Measurements from ENCODE around the gene NIPBL.
"Not testable (repeated sequence)": the region's sequence is repeated elsewhere in the genome, so short reads cannot be mapped to it uniquely, and the experiment has no call there.

Gene NIPBL

DNA sequence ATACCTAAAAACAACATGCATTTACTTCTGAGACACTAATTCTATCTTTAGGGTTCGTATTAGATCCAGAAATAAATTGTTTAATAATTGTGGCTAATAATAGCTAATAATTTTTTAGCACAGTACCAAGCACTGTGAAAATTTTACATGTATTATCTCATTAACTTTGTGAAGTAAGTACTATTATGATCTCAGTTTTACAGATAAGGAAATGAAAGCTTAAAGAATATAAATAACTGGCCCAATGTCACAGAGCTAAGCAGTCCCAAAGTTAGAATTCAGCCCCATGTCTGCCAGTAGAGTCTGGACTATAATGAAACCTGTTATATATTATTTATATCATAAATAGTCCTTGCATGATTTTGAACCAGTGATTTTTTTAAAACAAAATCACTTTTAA is 163.3 kb downstream of the NIPBL start:
- DNase-seq = no peak

DNA sequence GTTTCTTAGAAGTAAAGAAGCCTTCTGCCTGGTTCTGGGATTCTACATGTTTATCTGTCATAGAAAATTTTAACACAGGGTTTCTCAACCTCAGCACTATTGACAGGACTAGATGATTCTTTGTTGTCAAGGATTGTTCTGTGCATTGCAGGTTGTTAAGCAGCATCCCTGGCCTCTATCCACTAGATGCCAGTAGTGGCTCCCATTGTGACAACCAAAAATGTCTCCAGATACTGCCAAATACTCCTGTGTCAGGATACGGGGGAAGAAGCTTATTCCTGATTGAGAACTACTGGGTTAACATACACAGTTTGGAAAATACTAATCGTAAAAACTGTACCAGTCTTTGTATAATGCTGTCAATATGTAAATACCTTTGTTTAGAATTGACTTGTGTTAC is 167.1 kb downstream of the NIPBL start:
- DNase-seq = no peak

DNA sequence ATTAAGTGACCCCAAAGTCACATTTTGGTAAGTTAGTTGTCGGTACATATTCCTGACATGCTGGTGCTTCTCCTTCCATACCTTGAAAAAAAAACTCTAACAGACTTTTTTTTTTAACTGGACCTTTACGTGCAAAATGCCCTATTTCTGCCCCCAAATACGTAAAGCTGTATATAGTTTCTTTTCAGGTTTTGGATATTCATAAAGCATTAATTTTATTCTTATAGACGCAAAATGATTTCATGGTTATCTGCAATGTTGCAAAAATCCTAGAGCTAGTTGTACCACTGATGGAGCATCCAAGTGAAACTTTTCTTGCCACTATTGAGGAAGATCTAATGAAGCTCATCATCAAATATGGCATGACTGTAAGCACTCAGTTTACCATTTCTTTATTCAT is 167.6 kb downstream of the NIPBL start:
- no peak for DNase-seq

DNA sequence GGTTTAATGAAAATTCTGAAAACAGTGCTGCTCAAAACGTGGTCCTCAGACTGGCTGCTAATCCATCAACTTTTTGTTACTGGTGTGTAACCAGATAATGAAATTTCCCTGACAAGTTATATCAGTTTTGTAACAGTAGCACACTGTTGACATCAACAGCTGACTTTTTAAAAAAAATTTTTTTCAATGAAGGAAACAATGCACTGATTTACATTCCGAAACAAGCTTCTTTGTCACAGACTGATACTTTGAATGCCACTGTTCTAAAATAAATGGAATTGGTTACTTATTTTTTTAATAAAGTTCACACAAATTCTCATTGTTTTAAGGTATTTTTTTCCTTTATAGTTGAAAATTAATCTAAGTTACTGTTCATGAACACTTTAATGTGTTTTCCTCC is 169.1 kb downstream of the NIPBL start:
- no peak for DNase-seq

DNA sequence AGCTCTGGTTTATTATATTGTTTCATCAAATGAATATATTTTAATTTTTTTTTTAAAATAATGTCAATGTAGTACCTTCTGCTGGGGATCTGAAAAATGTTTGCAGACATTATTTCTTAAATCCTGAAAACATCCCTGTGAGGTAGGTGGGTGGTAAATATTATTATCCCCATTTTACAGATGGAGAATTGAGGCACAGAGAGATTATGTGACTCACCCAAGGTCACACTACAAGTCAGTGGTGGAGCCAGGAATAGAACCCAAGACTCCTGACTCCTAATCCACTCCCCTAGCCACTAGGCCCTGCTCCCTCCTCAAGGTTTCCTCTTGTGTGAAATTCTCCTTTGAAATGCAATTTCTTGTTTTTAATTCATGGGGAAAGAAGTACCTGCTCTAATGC is 171.4 kb downstream of the NIPBL start:
- DNase-seq = no peak

DNA sequence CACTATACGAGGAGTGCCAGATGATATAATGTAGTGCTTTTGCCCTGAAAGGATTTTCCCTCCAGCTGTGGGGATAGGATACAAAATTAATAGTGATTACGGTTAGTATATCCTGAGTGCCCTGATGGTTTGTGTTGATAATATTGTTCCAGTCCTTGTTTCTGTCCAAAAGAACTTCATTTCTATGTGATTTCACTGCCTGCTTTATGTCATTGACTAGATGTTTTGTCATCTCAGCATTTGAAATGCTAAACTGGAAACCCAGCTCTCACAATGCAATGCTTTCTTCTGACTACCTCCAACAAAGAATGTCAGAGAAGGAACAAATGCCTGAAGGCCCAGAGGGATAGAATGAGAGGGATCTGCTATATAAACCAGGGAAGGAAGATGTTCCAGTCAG is 177.8 kb downstream of the NIPBL start:
- no peak for DNase-seq

DNA sequence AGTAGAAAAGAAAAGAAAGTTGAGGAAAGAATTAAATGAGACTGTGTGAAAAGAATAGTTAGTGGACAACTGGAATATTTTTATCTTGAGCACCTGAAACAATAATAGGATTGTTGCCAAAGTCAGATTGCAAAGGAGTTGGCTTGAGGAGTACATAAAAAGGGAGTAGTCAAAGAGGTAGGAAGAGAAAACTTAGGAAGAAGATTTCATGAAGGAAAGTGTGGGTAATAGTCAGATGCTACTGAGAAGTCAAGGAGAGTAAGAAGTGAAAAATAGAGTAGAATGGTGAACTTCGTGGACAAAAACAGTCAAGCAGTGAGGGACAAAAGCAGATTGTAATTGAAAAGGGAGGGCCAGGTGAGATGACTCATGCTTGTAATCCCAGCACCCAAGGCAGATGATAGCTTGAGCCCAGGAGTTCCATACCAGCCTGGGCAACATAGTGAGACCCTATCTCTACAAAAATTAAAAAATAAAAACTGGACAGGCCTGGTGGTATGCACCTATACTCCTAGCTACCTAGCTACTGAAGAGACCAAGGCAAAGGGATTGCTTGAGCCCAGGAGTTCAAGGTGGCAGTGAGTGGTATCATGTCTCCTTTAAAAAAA is 178.9 kb downstream of the NIPBL start:
- no peak for DNase-seq

DNA sequence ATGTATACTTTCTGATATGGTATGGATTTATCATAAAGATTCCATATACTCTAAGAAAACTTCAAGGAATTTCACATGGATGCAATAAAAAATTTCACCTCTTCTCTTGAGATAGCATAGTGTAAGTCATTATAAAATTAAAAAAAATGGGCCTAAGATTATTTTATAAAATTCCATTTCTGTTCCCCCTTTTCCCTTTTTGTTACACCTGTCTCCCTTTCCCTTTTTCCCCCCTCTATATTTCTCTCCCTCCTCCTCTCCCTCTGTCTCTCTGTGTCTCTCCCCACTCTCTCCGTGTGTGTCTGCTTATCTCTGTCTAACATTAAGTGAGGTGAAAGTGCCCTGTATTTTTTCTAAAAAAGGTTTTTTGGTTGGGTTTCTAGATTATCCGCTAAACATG is 180.2 kb downstream of the NIPBL start:
- DNase-seq = no peak

DNA sequence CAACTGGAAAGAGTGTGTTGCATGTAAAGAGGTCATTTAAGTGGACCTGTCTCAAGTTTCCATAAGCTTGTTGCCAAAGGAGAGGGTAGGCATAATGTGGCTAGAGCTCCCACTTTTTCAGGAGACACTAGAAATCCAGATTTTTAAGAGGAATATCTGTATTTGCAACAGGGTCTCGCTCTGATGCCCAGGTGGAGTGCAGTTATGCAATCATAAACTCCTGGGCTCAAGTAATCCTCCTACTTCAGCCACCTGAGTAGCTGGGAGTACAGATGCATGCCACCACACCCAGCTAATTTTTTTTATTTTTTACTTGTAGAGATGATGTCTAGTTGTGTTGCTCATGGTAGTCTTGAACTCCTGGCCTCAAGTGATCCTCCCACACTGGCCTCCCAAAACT is 183.5 kb downstream of the NIPBL start:
- DNase-seq = no peak

DNA sequence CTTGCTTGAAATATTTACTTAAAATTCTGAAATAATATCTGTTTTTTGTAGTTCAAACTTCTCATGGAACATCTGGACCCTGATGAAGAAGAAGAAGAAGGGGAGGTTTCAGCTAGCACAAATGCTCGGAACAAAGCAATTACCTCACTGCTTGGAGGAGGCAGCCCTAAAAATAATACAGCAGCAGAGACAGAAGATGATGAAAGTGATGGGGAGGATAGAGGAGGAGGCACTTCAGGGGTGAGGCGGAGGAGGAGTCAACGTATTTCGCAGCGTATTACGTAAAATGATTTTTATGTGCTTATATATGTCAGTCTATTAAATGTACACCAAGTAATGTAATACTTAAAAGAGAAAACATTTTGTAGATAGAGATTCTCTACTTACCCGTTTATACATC is 187.2 kb downstream of the NIPBL start:
- no peak for DNase-seq

DNA sequence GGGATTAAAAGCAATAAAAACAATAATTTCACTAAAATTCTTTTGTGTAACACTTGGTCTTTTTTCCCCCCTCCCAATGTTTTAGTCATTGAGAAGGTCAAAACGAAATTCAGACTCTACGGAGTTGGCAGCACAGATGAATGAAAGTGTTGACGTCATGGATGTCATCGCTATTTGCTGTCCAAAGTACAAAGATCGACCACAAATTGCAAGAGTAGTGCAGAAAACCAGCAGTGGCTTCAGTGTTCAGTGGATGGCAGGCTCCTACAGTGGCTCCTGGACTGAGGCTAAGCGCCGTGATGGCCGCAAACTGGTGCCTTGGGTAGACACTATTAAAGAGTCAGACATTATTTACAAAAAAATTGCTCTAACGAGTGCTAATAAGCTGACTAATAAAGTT is 187.9 kb downstream of the NIPBL start:
- no peak for DNase-seq

DNA sequence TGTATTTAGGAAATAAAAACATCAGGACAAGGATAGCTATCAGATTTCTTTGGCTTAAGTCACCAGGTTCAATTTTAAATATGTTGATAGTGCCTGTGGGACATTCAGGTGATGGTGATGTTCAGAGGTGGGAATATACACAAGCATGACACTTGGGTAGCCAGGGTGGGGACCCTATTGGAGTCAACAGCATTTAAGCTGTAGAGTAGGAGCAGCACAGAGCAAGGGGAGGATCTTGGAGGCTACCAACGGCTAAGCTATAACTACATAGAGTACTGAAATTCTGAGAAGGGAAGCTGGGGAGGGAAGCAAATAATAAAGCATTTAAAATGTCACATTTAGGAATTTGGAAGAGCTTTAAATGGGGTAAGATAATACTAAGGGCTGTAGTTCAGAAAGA is 194.9 kb downstream of the NIPBL start:
- DNase-seq = no peak

DNA sequence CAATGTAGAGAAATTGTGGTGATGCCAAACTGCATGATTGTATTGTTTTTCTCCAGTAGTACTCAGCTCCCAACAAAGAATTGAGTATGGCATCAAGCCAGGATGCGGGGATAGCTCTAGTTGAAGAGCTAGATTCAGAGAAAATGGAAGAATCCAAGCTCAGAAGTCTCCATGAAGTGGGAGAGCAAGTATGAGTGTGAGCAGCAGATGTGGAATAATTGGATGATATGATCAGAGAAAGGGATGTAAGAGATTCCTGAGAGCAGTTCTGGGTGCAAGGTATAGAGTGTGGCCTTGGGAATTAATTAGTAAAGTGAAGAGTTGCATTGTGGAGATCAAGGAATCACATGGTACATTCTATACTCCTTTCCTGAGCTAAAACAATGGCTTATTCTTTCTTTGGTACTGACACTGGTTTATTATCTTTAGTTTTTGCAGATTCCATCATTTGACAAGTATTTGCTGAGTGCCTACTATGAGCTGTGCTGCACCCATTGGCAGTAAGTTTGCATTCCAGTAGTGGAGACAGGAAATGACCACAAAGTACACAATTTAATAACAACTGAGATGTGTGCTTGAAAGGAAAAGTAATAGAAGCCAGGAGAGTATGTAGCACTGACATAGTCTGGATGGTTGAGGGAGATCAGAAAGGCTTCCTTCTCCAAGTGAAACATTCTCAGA is 195.5 kb downstream of the NIPBL start:
- DNase-seq = peak; percentile 78

DNA sequence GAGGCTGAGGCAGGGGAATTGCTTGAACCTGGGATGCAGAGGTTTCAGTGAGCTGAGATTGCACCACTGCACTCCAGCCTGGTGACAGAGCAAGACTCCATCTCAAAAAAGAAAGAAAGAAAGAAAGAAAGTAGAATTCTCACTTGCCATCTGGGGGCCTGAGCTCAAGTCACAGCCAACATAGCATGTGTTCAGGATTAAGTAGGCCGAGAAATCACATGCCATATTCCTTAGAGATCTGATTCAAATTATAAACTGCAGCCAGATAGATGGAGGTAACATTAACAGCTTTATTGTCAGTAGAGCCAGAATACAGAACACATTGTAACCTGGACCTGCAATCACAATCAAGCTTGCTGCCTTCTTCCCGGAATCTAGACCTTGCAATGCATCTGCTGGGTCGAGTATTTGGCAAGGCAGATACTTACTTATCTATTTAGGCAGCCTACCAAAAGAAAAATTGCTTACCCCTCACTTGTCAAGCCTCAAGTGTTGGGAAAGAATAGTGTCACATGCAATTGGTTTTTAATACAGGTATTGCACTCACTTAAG is 198.9 kb downstream of the NIPBL start:
- DNase-seq = no peak

DNA sequence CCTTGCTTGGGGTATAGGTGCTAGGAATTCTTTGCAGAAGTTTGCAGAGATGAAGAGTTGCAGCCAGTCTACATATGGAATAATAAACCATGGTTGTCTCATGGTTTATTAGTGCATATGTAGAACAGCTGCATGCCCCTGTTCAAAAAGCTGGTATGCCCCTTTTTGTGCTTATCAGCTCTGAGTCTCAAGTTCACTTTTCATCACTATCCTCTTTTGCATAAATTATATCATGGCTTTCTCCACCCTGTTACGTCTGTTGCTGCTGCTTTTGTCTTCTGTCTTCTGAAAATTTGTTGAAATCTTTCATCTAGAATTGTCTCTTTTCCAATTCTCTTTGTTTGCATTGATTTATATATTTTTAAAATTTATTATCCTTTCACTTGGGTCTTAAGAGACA is 200.6 kb downstream of the NIPBL start:
- no peak for DNase-seq

DNA sequence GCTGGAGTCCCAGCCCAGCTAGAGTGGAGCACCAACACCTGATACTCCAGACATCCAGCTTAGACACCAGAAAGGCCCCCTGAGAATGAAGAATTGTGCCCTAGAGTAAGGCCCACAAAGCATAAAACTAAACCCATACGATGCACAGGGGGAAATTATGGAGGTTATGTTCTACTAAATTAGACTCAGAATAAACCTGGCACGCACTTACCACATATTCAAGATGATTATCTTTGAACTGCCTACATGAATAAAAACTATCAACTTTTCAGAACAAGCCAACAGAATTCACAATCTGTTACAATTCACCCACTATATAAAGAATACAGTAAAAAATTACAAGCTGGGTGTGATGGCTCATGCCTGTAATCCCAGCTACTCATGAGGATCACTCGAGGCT is 204.1 kb downstream of the NIPBL start:
- no peak for DNase-seq

DNA sequence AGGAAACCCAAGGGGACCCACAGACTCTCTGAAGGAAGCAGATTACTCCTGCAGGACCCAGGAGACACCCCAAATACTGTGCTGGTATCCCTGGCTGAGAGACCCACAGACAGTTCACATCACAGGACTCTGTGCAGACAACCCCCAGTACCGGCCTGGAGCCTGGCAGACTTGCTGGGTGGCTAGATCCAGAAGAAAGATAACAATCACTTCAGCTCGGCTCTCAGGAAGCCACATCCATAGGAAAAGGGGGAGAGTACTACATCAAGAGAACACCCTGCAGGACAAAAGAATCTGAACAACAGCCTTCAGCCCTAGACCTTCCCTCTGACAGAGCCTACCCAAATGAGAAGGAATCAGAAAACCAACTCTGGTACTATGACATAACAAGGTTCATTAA is 206.4 kb downstream of the NIPBL start:
- DNase-seq = not testable (repeated sequence)

DNA sequence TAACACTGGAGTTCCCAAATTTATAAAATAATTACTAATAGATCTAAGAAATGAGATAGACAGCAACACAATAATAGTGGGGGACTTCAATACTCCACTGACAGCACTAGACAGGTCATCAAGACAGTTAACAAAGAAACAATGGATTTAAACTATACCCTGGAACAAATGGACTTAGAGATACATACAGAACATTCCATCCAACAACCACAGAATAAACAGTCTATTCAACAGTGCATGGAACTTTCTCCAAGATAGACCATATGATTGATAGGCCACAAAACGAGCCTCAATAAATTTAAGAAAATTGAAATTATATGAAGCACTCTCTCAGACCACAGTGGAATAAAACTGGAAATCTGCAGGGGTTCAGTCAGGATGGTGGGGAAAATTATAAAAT is 209.5 kb downstream of the NIPBL start:
- DNase-seq = not testable (repeated sequence)

DNA sequence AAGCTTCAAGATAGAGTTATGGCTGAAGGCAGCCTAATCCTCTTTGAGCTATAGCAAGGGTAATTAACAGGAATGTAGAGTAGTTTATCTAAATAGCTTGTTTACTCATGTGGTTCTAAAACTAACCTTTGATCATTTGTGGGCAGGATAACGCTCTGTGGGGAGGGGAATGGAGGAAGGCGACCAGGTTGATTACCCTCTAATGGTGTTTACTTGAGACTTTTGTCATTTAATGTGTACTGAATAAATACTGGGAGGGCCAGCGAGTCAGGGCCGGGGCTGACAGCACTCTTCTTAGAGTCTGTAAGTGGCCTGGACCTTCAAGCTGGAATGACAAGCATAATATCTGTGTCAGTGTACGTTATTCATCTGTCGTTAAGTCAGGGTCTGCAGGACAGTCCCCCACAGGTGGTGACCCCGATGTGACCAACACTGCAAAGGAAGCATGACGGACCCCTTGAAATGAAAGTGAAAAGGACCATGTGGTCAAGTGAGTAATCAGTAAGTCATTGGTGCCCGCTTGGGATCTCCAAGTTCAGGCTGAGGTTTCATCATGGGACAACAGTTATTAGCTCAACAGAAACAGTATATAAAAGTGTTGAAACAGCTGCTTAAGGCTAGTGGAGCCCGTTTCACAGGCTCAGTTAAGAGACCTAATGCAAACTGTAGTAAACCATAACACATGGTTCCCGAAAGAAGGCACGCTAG is 210.1 kb downstream of the NIPBL start:
- DNase-seq = no peak

DNA sequence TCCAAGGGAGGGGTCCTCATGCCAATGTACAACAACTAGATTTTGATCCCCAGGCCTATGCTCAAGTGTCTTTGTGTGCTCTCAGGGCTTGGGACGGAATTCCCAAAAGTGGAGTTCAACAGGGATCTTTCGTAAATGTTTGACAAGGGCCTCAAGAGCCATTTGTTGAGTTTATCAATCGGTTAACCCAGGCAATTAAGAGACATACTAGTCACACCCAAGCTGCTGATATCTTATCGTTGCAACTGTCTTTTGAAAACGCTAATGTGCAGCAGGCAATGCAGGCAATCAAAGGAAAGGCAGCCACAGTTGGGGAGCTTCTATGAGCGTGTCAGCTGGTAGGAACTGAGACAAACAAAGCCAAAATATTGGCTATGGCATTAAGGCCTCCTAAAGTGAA is 211.4 kb downstream of the NIPBL start:
- DNase-seq = no peak

DNA sequence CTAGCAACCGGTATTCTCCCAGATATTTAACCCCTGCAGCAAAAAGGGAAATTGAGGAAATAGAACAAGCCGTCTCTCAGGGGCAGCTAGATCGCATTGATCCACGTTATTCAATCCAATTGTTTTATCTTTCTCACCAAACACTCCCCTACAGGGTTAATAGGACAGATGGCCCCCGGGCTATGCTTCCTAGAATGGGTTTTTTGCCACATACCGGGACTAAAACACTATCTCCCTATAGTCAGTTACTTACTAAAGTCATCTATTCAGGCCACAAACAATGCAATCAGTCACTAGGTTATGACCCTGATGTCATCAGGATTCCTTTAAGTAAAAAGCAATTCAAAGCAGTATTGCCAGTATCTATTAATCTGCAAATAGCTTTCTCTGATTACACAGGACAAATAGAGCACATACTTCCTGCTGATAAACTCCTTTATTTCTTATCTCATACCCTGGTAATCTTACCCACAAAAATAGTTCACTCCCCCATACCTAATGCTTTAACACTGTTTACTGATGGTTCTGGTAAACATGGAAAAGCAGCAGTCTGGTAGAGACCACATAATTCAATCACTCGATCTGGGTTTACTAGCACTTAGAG is 213.7 kb downstream of the NIPBL start:
- DNase-seq = no peak

DNA sequence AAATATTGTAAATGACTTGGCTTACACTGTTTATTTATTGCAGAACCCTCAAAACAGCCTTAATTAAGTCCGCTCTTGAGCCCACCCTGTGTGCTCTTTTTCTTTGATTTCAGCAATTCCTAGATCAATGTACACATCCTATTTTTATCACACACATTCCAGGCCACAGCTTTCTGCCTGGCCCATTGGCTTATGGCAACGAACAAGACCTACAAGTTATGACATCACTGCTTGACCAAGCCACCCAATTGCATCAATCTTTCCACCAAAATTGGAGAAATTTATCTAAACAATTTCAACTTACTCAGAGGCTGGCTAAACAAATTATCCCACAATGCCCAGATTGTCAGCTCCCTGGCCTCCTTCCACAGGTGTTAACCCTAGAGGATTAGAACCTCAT is 214.2 kb downstream of the NIPBL start:
- peak; percentile 10 for DNase-seq

DNA sequence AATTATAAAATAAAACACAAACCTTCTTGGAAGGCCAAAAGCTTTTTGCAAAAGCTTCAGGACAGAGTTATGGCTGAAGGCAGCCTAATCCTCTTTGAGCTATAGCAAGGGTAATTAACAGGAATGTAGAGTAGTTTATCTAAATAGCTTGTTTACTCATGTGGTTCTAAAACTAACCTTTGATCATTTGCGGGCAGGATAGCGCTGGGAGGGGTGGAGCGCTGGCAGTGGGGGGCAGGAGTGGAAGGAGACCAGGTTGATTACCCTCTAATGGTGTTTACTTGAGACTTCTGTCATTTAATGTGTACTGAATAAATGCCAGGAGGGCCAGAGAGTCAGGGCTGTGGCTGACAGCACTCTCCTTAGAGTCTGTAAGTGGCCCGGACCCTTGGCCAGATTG is 217.2 kb downstream of the NIPBL start:
- not testable (repeated sequence) for DNase-seq

DNA sequence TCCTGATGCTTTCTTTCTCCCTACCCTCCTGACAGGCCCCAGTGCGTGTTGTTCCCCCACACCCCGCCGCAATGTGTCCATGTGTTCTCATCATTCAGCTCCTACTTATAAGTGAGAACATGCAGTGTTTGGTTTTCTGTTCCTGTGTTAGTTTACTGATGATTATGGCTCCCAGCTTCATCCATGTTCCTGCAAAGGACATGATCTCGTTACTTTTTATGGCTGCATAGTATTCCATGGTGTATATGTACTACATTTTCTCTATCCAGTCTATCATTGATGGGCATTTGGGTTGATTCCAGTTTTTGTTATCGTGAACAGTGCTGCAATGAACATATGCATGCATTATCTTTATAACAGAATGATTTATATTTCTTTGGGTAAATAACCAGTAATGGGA is 222.7 kb downstream of the NIPBL start:
- not testable (repeated sequence) for DNase-seq

All from NCI-H226 (cell line).